Right lobe of liver (tissue), 4 donors: ENCODE results near the gene CCDC63.

Experiments used
- CTCF ChIP-seq, 4 donors: fragments of 200-600 bp in 3 of 4; fragments of 450-650 bp in 1 of 4; IDR thresholded peaks; one replicate each; pipeline versions ENCODE4 v1.5.1 to v1.8.0; 2016 to 2022; ENCODE audit warnings: antibody characterized with exemption in 4 of 4, mild to moderate bottlenecking in 2 of 4
- POLR2A ChIP-seq: fragments of 450-650 bp; IDR thresholded peaks from one replicate; pipeline ENCODE4 v1.6.1; 2017; ENCODE audit warnings: antibody characterized with exemption, mild to moderate bottlenecking
- donor health status: DM: no; HTN: no; CAD: no.
- donor health status: DM: no; HTN: no; CAD: no.
- donor health status: DM: no; HTN: yes; CAD: no.

DNA sequence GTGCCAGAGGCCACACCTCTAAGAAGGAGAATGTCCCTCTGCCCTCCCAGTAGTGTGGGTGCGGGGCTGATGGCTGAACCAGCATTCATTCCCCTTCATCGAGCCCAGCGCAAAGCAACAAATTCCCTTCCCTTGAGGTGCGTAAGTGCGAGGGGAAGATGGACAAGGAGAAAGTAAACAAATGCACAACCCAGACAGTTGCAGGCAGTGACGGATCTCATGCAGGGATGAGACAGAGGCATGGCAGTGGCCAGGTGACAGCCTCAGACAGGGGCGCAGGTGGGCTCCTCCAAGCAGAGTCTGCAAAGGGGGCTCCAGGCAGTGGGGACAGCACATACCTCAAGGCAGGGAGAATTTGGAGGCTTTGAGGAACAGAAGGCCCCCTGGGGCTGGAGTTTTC is 75.9 kb downstream of the CCDC63 start:
- no peak for TF ChIP-seq POLR2A
- TF ChIP-seq CTCF (IDR thresholded peaks at IDR 0.05), result no peak
